NCI-H69 (cell line): ENCODE results near the gene NAP1L4.

ENCODE experiments used
- DNase-seq: peaks from one replicate; lab custom pipeline; 2025; lab: John Stamatoyannopoulos, UW

The NAP1L4 gene

GRCh38 chr11:2923446-2924375 is 68.4 kb downstream of the NAP1L4 start:
- DNase-seq, result no peak

GRCh38 chr11:2922655-2923054 is 69.5 kb downstream of the NAP1L4 start:
- no peak for DNase-seq

GRCh38 chr11:2921742-2922493 is 70.2 kb downstream of the NAP1L4 start:
- DNase-seq, result no peak

- no peak for DNase-seq
Measured at GRCh38 chr11:2921261-2921660, 70.9 kb downstream of the NAP1L4 start.

GRCh38 chr11:2920343-2920742 is 71.8 kb downstream of the NAP1L4 start:
- no peak for DNase-seq

- no peak for DNase-seq
Measured at GRCh38 chr11:2919837-2920236, 72.3 kb downstream of the NAP1L4 start.

GRCh38 chr11:2919188-2919587 is 72.9 kb downstream of the NAP1L4 start:
- no peak for DNase-seq

GRCh38 chr11:2917842-2918490 is 74.2 kb downstream of the NAP1L4 start:
- DNase-seq, result no peak

GRCh38 chr11:2916892-2917645 is 75.1 kb downstream of the NAP1L4 start:
- DNase-seq, result no peak

GRCh38 chr11:2916114-2916891 is 75.8 kb downstream of the NAP1L4 start:
- no peak for DNase-seq

GRCh38 chr11:2915473-2915872 is 76.7 kb downstream of the NAP1L4 start:
- DNase-seq, result no peak

- no peak for DNase-seq
Measured at GRCh38 chr11:2914455-2915195, 77.5 kb downstream of the NAP1L4 start.

GRCh38 chr11:2913776-2914175 is 78.4 kb downstream of the NAP1L4 start:
- DNase-seq, result no peak

GRCh38 chr11:2913019-2913431 is 79.1 kb downstream of the NAP1L4 start:
- DNase-seq, result no peak

- DNase-seq, result peak; percentile 54
Measured at GRCh38 chr11:2912498-2912897, 79.6 kb downstream of the NAP1L4 start.

GRCh38 chr11:2911785-2912391 is 80.2 kb downstream of the NAP1L4 start:
- no peak for DNase-seq

- DNase-seq, result no peak
Measured at GRCh38 chr11:2911088-2911784, 80.9 kb downstream of the NAP1L4 start.

GRCh38 chr11:2910401-2910955 is 81.7 kb downstream of the NAP1L4 start:
- no peak for DNase-seq
